NOMO-1 treated with DMSO at 0.1 percent for 48 hours (cell line): ENCODE data around the gene LMF1.

Experiments
- DNase-seq: peaks from one replicate; lab custom pipeline; 2025; ENCODE audit not compliant: unreplicated experiment; lab: John Stamatoyannopoulos, UW

LMF1 gene

DNA sequence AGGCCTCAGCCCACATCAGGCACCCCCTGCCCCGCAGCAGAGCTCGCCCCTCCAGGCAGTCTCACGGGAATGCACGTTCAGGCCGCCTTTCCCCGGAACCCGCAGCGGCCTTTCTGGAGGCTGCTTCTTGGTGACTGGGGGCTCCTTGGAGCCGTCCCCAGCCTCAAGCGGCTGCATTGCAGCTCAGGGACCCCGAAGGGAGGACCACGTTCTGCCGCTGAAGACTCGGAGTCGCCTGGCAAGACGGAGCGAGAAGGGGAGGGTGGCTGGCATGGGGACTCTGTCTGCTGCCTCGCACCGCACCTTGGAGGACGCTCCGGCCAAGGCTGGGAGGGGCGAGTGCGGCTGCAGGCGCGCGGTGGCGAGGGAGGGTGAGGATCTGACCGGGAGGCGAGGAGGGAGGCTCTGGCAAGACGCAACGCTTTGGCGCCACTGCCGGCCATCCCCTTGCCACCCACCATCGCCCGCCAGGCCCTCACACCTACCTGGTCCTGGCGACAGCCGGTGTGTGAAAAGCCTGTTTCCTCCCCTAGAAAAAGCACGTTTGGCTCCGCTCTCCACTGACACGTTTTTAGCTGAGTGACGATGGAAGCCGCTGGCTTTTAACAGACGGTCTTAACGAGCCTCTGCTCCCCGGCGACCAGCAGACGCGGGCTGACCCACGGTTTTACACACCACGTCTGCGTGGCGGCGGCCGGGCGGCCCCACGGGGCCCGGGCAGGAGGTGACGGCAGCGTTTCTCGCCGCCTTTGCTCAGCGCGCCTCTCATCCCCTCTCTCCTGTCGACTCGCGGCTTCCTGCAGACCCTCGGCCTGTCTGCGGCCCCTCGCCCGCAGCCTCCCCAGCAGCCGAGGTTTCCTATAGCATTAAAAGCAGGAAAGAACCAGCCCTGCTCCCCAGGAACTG, 153.5 kb downstream of the LMF1 start:
- no peak for DNase-seq

- no peak for DNase-seq
These were observed 154.9 kb downstream of the LMF1 start for GRCh38 chr16:815861-816260.

DNA sequence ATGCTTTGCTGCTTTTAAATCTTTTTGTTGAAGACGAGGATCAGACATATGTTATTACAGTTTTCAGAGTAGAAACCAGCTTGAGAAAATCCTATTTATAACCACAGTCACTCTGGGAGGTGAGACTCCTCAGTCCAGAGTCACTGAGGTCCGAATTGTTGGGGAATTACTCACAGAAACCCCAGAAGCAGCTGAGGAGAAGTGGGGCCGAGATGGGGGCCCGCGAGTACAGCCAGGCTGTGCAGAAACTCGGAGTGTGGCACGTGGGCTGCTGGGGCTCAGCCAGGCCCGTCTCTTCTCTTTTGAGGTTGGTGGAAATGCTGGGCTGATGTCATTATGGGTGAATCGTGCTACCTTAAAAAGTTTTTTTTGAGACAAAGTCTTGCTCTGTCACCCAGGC, 155.8 kb downstream of the LMF1 start:
- no peak for DNase-seq

DNA sequence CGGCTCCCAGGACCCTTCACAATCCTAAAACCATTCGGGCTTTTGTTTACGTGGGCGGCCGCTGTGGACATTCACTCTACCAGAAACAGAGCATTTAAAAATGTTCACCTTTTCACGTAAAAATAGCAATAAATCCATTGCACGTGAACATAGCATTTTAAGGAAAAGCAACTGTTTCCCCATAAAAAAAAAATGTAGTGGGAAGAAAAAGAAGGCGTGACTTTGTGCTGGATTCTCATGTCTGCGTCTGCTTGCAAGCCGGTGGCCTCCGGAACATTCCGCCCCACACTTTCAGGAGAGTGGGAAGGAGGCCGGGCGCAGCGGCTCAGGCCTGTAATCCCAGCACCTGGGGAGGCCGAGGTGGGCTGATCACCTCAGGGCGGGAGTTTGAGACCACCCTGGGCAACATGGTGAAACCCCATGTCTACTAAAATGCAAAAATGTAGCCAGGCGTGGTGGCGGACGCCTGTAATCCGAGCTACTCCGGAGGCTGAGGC, 156.8 kb downstream of the LMF1 start:
- DNase-seq, result no peak

DNA sequence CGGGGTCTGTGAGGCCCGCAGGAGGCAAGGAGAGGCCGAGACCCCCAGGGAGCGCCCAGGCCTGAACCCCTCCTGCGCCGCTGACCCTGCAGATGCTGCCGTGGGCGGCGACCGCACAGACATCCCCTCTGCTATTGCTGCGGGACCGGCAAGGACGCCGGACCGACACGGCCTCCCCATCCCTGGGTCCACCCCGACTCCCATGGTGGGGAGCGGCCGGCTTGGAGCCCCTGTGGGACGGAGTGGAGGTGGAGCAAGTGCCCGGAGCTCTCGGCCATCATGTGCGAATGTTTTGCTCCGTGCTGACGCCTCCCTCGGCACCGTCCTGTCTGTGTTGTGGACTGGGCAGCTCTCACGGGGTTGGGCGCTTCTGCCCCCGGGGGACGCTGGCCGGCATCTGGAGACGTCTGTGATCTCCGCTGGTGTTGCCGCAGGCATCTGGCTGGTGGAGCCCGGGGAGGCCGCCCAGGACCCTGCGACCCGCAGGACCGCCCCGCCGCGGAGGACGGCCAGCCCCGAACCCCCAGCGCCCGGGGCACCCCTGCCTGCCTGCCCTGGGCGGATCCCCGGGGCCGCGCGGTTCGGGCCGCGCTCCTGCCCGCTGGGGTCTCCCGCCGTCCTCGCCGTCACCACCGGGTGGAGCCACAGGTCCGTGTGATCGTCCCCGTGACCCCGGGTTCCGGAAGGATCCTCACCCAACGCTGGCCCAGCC, 157.4 kb downstream of the LMF1 start:
- DNase-seq, result peak; percentile 21

- DNase-seq, result no peak
These were observed 162.7 kb downstream of the LMF1 start for GRCh38 chr16:808085-808386.

DNA sequence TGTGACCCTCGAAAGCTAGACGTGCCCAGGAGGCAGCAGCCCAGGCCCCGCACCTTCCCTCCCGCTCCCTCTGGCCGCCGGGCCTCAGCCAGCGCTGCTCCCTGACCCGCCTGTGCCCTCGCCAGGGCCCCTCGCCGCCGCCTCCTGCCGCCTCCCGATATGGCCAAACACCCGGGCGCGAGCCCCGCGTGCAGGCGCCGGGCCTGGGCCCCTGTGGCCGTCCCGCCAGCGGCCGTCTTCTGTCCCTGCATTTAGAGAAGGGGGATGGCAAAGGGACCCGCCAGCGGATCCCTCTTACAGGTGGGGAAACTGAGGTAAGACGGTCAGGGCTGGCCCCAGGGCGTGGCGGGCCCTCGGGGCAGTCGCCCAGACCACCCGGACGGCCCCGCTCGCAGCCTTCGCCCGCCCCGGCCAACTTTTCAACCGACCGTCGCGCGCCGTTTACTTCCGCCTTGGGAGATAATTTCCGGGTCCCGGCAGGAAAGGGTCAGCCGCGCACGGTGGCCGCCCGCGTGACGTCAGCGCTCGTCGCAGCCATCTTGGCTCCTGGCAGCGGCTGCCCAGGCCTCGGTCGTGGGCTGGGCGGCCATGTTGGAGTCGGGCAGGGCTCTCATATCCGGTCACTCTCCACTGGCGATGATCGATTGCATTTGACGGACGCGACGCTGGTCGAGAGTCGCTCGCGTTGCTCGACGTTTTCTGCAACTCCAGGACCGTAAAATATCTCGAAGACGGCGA, 163.3 kb downstream of the LMF1 start:
- DNase-seq, result peak; percentile 92

DNA sequence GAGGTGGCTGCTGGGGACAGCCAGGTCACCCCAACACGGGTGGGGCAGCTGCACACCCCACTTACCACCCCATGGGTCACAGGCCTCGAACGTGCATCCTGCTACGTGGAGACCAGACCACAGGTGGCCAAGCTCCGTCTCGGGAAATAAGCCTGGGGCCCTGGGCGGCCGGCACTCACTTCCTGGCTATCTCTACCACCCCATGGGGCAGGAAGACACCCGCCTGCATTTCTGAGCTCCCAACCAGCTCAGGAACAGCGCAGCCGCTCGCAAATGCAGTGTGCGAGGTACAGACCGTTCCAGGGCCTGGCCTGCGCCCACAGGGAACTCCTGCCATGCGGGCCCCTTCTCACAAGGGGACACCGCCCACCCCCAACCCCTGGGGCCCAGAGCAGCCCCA, 165.3 kb downstream of the LMF1 start:
- DNase-seq, result no peak

- no peak for DNase-seq
These were observed 166.4 kb downstream of the LMF1 start for GRCh38 chr16:804193-805048.

DNA sequence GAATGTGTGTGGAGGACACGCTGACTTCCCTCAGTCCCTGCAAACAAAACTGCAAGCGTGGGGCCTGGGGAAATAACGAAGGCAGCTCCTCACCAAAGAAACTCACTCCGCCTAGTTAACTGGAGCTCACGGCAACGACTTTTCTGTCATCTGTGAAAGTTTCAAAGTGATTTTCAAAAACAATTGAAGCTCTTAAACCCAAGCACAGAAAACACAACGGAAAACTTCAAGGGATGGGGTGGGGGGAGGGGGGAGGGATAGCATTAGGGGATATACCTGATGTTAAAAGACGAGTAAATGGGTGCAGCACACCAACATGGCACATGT, 167.1 kb downstream of the LMF1 start:
- DNase-seq, result no peak
